HT-29 (cell line): Measurements from ENCODE around the gene TSKU. TPM values are rescaled to one million over a fixed set of nuclear protein-coding genes. Genes with fewer than 3 reads are reported as not detected.

Source experiments
- DNase-seq: peaks from one replicate; pipeline ENCODE4 v3.0.0-alpha.2; 2015; ENCODE audit warnings: low spot score
- total RNA-seq: library from RNA; depleted of rRNA; stranded (reverse); fragments of >200 nt; shearing (Covaris generic); gene quantifications from 2 replicates; pipeline ENCODE4 v1.2.3, GENCODE V29; 2014

The TSKU gene
- total RNA-seq, 1 experiment from 2014 or later, result 118 TPM

DNA sequence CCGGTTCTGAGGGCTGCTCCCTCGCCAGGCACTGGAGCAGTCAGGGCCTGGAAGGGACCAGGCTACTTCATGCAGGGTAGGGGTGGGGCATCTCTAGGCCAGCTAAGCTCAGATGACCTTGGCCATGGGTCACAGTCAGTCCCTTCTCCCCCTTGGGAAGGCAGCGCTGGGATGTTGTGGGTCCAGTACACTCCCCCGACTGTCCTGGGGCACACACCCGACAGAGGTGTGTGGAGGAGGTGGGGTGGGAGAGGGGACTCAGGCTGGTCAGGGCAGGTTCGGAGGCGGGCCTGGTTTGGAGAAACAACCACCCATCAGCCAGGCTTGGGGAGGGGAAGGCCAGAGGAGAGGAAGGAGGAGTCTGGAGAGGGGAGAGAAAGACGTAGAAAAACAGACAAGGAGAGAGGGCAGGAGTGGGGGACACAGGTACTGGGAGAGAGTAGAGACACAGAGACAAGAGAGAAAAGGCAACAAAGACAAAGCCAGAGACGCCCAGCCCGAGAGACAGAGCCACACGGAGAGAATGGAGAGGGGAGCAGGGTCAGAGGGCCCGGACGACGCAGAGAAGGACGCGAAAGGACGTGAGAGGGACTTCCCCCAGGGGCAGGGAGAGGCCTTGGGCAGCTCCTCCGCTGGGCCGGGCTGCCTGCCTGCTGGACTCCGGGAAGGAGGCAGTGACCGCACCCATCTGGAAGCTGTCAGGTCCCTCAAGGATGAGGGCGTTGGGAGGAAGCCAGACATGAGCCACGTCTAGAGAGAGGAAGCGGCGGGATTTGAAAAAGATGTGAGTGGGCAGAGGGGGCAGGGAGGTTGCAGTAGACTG is 30.6 kb upstream of the TSKU start:
- DNase-seq, result no peak

DNA sequence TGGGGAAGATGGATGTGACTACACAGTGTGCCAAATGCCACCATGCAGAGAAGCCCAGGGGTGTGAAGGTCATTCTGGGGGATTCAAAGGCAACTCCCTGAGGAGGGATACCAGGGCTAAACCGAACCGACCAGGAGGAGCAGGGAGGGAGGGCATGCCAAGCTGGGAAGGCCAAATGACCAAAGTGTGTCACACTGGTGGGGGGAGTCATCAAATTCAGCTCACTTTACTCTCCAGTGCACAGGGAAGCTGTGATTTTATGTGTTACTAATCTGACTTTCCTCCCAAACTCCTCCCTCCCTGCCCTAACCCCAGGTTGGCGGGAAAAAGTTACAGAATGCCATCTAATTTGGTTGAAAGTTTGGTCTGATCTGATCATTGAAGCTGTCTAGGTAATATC is 29.7 kb upstream of the TSKU start:
- DNase-seq, result no peak

DNA sequence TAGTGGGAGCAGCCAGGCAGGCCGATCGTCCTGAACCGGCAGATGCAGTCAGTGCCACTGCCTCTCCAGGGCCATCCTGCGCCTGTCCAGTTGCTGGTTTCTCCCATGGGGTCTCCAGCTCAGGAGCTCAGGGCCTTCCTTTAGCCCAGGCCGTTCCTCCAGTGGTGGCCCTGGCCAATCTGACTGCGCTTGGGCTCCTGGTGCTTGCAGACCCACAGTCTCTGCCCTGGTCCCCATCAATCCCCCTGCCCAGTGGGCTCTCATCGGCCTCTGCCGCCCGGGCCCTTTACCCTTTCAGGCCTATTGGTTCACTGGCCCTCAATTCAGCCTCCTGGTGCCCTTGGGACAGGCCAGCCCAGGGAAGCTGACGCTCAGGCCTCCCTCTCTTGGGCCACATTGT is 29.2 kb upstream of the TSKU start:
- no peak for DNase-seq

DNA sequence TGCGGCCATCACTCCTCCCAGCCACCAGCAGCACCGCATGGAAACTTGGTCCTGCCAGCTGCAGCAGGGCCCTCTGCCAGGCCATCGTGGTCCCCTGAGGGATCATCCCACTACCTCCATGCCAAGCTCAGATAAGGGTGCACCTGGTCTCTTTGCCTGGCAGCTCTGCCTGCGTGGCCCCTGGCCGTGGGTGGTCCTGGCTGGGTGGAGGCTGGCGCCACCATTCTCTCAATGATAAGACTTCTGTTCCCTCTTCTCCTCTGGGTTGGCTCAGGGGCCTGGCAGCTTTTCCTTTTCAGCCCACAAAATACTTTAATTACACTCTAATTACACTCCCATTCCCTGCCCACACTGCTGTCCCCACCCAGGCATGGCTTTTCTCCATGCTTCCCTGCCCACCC is 26.8 kb upstream of the TSKU start:
- DNase-seq, result no peak

DNA sequence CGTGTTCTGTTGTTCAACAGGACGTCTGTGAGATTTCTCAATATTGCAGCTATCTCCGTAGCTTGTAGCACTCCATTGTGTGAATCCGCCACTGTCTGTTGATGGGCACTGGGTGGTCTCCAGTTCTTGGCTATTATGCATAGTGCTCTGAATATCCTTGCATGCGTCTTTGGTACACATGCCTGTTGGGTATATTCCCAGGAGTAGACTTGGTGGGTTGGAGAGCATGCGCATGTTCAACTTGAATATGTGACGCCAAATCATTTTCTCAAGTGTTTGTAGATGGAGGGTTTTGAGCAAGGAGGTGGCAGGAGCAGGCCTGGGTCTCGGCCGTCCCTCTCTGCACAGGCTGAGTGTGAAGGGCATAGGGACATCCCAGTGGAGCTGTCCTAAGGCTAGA is 24.8 kb upstream of the TSKU start:
- DNase-seq, result no peak

DNA sequence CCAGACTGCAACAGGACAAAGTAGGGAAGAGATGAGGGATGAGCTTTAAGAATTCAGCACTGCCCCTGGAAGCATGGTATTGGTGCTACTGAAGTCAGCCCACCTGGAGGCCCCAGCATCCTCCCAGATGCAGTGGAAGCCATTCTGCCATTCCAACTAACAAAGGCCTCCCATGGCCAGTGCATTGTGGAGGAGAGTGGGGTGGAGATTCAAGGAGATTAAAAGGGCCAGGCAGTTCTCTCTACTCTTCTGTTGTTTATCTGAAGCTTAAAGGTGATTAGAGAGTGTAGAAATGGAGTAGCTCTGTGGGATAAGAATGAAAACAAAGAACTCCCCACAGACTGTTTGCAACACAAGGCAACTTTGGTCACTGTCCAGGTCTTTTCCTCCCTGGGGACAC is 24.1 kb upstream of the TSKU start:
- DNase-seq, result no peak

DNA sequence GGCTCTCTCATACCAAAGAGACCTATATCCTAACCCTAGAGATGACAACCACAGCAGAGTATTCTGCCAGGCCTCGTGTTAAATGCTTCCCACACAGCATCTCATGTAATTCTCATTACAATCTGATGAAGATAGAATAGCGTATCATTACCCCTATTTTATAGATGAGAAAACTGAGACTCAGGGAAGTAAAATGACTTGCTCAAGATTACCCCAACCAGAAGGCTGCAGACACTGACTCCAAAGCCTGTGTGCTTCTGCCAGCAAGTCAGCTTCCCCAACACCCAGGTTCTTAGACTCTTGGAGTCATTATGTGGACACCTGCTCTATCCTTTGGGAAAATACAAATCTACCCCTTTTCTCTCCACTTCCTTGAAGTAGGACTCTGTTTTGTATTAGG is 23.6 kb upstream of the TSKU start:
- no peak for DNase-seq

DNA sequence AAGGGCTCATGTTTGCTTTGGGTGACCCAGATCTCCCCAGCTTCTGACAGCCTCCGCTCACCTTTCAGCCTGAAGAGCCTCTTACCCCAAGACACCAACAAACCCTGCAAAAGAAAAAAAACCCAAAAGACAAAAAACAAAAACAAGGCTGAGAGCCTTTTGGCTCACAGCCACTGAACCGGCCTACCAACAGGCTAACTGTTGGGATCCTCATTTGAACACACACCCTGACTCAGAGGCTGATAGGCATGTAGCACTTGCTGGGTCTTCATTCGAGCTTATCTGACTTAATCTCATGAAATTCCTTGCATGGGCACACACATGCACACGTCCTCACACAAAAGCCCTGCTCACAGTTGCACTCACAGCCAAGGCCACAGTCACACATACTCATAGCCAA is 22.9 kb upstream of the TSKU start:
- DNase-seq, result no peak

DNA sequence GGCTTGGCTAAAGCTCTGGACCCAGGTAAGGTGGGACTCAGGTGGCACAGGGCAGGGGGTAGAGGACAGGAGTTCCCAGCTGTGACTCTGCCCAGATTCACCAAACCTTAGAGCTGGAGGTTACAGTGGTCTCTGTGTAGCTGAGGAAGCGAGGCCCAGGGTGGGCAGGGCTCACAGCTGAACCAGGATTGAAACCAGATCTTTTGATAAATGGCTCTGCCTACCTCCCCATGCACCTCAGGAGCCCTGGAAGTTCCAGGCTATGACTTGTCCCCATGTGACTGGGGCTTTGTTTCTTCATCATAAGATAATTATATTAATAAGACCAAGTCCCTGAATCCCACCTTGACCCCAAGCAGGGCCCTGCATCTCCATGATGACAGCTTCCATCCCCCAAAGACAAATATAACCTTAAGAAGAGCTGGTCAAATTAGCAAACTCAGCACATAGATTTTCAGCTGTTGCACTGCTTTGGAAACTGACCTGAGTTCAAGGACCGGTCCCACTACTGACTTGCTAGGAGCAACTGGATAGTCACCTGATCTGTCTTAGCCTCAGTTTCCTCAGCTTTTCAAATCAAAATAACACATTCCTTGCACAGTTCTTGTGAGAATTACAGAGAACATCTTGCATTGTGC is 21.3 kb upstream of the TSKU start:
- DNase-seq, result no peak

DNA sequence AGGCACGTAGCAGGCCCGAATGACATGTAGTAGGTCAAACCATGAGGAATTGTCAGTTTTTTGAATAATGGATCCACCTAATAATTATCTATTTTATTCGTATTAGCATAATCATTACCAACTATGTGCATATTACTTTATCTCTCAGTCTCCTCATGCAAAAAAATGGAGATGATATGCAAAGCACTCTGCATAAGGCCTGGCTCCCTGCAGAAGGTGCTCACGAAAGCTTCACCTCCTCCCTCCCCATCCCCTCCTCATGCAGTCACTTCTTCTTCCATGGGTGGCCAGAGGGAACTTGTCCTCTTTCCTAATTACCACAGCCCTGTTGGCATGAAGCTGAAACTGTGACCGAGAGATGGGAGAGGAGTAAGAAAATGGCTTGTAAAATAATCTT is 20.8 kb upstream of the TSKU start:
- no peak for DNase-seq

DNA sequence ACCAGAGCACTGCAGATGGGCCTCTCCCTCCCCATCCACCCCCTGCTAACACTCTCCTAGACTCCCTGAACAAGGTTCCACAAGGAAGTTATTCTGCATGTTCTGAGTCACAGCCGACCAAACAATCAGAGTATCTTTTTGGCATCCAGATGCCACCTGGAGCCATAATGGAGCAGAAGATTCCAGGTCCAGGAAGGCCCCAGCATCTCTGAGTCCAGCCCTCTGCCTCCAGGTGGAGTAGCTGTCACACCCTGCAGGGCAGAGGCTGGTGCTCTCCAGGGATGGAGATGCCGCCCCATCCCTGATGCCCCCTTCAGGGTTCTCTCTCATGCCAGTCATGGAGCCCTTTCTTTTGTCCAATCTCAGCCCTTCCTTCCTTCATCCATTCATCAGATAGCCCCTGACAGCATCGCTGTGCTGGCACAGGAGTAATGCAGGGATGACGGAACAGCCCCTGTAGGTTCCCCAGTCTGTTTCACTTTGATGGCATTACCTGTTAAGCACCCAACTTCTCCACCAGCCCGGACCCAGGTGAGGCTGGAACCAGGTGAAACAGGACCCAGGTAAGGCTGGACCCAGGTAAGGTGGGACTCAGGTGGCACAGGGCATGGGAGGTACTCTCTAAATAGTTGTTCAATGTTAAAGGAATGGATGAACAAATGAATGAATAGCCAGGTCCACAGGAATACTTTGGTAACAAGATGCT is 20.1 kb upstream of the TSKU start:
- DNase-seq, result no peak

DNA sequence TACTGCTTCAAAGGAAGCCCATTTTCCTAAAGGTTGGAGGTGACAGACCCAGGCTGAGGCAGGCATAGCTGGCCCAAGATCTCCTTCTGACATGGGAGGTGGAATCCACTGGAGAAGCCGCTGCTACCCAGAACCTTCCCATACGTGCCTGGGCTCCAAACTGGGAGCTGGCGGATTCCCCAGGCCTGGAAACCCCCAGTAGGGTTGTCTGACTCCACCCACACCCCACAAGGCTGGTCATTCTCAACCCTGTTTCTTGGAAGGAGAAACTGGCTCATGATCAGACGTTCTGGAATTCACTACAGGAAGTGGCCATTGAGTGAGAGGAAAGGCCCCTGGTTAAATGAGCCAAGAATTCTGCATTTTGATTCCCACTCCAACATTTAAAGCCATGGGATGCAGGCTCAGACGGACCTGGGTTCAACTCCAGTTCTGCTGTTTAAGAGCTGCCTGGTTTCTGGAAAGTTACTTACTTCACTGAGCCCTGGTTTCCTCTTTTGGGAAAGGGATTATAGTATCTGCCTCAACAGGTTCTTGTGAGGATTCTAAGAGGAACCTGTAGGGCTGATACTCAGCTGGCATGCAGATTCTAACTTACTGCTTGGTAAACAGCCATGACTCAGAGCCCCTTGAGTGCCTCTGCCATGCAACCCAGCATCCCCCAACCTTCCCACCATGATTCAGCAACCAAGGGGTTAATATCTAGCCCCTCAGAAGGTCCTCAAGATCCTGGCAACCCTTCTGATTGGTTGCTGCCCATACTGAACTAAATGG is 19.4 kb upstream of the TSKU start:
- DNase-seq, result no peak

DNA sequence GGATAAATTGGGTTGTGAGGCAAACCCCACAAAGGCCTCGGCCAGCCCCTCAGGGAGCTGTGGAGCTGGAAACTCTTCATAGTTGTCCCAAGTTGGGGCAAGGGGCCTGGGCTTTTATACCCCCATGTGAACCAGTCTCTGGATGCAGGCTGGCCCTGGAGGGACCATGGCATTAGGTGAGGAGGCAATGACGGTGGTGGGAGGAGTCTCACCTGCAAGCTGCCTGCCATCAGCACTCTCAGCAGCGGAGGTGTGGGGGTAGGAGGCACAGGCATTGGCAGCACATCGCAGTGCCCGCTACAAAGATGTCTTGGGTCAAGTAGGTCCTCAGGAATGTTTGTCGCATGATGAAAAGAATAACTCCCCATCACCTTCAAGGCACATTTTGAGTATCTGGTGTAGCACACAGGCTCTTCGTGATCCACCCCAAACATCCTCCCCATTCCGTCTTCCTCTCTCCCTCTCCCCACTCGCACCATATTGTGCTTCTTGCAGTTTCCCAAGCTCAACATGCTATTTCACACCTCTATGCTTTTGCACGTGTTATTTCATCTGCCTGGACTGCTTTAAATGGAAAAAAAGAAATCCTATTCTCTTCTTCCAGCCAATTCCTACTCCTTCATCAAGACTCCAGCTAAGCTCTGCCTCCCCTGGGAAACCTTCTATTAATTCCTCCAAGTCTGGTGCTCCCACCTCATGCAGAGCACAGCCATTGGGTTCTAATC is 18.1 kb upstream of the TSKU start:
- DNase-seq, result no peak

DNA sequence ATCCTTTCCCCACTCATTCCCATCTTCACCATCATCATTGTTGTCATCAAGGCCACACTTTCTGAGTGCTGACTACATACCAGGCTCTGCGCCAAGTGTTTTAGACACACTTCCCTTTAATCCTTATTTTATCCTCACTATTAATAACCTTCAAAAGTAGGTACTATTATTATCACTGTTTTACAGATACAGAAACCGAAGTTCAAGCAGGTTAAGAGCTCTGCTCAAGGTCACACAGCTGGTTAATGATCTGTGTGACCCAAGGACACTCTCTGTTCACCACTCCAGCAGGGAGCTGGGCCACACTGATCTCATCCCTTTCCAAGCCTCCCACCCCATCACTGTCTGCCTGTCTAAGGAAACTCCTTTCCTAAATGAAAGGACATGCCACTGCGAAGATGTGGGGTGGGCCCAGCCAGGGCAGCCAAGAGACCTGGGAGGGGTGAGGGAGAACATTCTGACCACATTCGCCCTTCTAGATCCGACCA is 17.2 kb upstream of the TSKU start:
- DNase-seq, result no peak

DNA sequence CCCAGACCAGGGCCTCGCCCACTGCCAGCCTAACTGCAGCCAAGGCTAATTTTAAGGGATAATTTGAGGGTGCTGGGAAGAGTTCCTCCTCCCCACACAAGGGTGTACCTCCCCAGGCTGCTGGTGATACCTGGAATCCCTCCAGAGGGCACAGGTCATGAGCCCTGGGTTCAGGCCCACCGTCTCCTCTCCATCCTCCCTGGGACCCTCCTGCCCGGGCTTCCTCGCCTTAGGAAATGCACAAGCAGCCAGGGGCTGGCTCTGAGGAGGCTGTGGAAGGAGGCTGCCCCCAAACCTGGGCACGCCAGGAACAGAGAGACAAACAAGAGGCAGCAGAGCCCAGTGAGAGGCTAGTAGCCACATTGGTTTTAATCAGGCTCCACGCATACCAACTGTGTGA is 16.6 kb upstream of the TSKU start:
- no peak for DNase-seq

DNA sequence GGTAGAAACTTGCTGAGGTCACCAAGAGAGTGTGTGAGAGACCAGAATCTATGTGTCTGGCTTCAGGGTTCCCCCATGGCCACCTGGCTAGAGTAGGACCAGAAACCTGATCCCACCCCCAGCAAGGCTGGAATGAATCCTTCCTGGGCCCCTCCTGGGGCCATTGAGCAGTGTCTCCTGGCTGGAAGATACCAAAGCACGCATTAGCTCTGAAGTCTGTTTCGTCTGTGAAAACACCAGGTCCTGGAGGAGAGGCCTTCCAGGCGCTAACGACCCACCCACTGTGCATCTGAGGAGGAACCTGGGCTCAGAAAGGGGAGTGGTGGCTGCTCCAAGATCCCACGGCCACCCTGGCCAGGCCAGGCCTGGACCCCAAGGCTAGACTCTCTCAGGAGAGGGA is 15.5 kb upstream of the TSKU start:
- no peak for DNase-seq

DNA sequence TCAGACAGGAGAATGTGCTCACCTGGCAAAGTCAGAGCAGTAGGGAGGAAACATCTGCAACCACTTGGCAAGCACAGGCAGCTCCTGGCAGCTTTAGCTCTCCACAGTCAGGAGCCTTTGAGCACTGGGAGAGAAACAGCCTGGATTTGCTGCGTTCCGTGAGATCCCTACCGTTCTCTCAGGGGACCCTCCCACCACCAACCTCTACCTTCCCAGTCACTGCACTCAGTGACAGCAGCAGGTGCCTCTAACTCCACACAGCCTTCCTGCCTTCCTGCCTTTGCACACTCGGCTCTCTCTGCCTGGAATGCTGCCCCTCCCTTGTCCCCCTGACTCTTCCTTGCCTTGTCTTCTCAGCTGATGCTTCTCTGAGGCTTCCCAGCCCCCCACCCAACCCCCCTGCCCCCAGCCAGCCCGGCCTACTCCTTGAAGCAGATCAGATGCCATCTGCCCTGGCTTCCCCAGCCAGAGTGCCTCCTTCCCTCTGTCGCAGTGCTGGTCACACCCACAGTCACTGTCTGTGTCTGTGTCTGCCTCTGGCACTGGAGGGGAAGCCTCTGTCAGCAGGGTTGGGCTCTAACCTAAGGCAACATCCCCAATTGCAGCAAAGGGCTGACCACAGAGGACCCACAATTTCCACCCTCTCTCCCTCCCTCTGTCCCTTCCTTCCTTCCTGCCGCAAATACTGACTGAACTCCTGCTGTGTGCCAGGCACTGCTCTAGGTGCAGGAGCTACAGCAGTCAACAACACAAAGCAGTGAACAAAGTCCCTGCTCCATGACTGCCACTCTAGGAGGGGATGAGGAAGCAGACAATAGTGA is 14.9 kb upstream of the TSKU start:
- peak; percentile 72 for DNase-seq

DNA sequence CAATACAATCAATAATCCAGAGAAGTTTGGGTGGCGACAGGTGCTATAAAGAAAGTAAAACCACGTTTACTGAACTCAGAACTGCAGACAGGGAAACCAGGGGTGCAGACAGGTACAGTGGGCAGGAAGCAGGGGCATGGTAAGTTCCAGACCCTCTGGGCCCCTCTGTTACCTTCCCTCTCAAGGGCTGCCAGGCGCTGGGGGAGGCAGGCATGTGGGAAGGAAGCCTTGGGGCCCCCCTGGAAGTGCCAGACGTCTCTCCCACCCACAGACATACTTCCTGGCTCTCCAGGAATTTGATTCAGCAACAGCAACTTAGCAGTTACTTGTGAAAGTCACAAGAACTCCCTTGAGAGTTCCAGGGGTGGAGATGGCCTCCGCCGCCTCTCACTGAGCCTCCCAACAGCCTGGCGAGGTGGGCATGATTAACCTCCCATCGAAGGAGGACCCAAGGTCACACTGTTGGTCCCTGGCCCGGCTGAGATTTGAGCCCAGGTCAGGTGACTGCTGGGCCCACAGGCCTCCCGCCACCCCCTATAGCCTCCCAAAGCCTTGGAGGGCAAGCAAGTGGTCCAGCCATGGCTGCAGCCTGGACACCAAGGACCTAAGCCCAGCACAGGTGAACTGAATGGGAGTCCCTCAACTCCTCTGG is 14.1 kb upstream of the TSKU start:
- DNase-seq, result no peak

DNA sequence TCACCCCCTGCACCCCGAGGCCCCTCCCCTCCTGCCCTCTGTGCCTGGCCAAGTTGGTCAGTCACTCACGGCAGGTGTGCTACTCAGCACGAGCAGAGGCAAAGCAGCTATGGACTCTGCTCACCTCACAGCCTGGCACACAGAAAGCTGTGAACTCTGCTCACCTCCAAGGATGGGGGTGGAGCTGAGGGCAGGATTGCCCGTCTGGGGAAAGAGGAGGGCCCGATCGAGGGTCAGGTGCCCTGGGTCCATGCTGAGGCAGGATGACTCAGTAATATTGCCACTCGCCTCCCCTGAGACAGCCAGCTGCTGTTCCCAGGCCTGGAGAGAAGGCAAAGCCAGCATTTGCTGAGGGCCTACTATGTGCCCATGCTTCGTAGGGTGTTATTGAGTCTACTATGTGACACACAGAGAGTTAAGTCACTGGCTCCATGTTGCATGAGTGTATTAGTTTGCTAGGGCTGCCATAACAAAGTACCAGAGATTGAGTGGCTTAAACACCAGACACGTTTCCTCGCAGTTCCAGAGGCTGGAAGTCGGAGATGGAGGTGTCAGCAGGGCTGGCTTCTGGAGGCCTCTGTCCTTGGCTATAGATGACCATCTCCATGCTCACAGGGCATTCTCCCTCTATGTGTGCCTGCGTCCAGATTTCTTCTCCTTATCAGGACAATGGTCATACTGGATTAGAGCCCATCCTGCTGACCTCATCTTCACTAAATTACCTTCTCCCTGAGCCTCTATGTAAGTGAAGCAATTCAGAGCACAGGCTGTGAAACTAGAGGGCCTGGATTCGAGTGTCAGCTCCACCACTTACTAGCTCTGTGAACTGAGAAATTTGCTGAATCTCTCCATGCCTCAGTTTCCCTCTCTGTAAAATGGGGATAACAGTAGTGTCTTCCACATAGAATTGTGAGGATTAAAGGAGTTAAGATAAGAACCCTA is 13.2 kb upstream of the TSKU start:
- peak; percentile 93 for DNase-seq
